ENCODE results near the gene KIAA1328. TPM values are rescaled to one million over a fixed set of nuclear protein-coding genes. Genes with fewer than 3 reads are reported as not detected.

Gene KIAA1328
- total and polyA plus RNA-seq, 4 donors: 2.8 to 48.1 (median 7.0) TPM

DNA sequence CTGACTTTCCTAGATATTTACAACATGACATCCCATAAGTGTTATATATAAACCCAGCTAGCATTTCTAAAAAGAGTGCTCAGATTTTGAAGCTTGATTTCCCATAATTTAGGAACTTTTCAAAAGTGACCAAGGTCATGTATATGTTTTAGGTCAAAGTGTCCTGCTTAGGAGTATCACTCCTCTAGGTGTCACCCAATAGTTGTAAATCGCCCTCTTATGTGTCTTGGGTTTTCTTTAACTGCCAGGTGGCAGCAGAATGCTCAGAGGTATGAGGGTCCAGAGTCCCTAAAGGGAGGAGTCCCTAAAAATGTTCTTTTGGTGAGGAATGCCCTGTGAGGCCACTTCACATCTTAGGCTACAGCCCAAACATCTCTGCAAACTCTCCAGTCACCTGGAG lies 378.4 kb downstream of the KIAA1328 start:
- Histone ChIP-seq H3K9ac (ENCODE audit: insufficient read depth in 1 of 2, low read length in 2 of 2) (no peak overlapping the region), H3K4me1 (ENCODE audit: control insufficient read depth in 5 of 5, insufficient read depth in 5 of 5, low read length in 5 of 5) (no peaks in the 10 kb centered on the region), H3K9me3 (ENCODE audit: control insufficient read depth in 4 of 4, insufficient read depth in 3 of 4, low read length in 3 of 4) (peaks cover 0 to 2% (median 0%) of the 10 kb centered on the region in 4 donors), H3K36me3 (ENCODE audit: control insufficient read depth in 4 of 4, insufficient read depth in 4 of 4, low read length in 4 of 4) (no peaks in the 10 kb centered on the region), H3K27ac (ENCODE audit: low read depth in 1 of 2, low read length in 1 of 2) (no peak overlapping the region), H3K27me3 (ENCODE audit: control insufficient read depth in 3 of 3, insufficient read depth in 3 of 3, low read length in 2 of 3) (no peaks in the 10 kb centered on the region), H3K4me3 (no peak overlapping the region)
- TF ChIP-seq CTCF (IDR thresholded peaks at IDR 0.05; ENCODE audit: control extremely low read depth, extremely low read depth): no peak
- WGBS, 2 donors: 85 to 92% methylated on average over 1 of the region's 1 CpG
- ATAC-seq (ENCODE audit: insufficient read depth, low FRiP score) (no peak), DNase-seq (no peak)

DNA sequence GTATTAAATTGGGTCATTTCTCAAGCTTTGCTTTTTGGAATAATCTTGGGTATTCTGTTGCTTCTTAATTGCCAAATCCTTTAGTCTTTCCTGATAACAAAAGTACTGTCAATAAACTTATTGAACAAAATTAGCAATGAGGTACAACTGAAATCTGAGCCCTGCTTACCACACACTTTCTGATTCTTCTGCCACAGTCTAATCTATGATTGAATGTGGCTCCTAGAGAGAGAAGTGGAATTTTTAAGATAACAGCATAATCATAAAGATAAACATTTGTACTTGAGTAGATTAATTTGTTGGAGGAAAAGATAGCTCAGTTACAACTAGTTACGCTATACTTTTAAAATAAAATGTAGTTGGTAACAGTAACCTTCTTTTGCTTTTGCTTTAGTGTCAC lies 381.9 kb downstream of the KIAA1328 start:
- ATAC-seq (ENCODE audit: insufficient read depth, low FRiP score) (no peak), DNase-seq (no peak)
- no peak overlapping the region for H3K27ac ChIP-seq (ENCODE audit: low read depth in 1 of 2, low read length in 1 of 2)
- TF ChIP-seq CTCF (IDR thresholded peaks at IDR 0.05; ENCODE audit: control extremely low read depth, extremely low read depth): no peak
- no peaks in the 10 kb centered on the region for H3K27me3 ChIP-seq (ENCODE audit: control insufficient read depth in 3 of 3, insufficient read depth in 3 of 3, low read length in 2 of 3)
- WGBS, 2 donors: 89 to 97% methylated on average over 1 of the region's 1 CpG
- H3K9ac ChIP-seq (ENCODE audit: insufficient read depth in 1 of 2, low read length in 2 of 2): no peak overlapping the region
- no peaks in the 10 kb centered on the region for H3K9me3 ChIP-seq (ENCODE audit: control insufficient read depth in 4 of 4, insufficient read depth in 3 of 4, low read length in 3 of 4)
- no peaks in the 10 kb centered on the region for H3K36me3 ChIP-seq (ENCODE audit: control insufficient read depth in 4 of 4, insufficient read depth in 4 of 4, low read length in 4 of 4)
- no peak overlapping the region for H3K4me3 ChIP-seq
- H3K4me1 ChIP-seq (ENCODE audit: control insufficient read depth in 5 of 5, insufficient read depth in 5 of 5, low read length in 5 of 5): no peaks in the 10 kb centered on the region

DNA sequence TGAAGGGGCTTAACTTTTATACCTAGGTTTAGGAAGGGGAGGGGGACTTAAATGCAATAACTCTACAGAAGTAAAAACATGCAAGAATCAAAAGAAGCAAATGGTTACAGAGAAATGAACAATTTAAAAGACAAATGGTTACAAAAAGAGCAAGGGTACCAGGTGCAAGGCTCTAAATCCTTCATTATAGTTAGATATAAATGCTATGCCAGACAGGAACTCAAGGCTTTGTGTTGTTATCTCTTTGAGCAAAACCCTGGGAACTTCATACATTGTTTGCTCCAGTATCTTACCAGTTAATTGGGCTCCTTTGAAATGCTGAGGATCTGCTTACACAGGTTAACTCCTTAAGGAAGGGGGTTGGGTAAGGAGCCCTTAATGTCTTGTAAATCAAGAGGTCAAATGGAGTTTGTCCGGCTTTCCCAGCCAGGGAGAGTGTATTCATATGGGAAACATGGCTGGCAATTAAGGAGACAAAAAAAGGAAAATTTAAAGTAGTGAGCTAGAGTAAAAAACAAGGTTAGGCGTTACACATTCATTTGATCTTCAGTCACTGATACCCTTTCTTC lies 389.2 kb downstream of the KIAA1328 start:
- TF ChIP-seq CTCF (IDR thresholded peaks at IDR 0.05; ENCODE audit: control extremely low read depth, extremely low read depth): no peak
- H3K9ac ChIP-seq (ENCODE audit: insufficient read depth in 1 of 2, low read length in 2 of 2): no peak overlapping the region
- H3K36me3 ChIP-seq (ENCODE audit: control insufficient read depth in 4 of 4, insufficient read depth in 4 of 4, low read length in 4 of 4): peaks cover 0 to 5% (median 0%) of the 10 kb centered on the region in 4 donors
- WGBS, 2 donors: 61 to 66% methylated on average over 2 of the region's 2 CpGs
- no peaks in the 10 kb centered on the region for H3K4me1 ChIP-seq (ENCODE audit: control insufficient read depth in 5 of 5, insufficient read depth in 5 of 5, low read length in 5 of 5)
- DNase-seq: no peak
- peaks cover 0 to 6% (median 0%) of the 10 kb centered on the region in 4 donors for H3K9me3 ChIP-seq (ENCODE audit: control insufficient read depth in 4 of 4, insufficient read depth in 3 of 4, low read length in 3 of 4)
- no peaks in the 10 kb centered on the region for H3K27me3 ChIP-seq (ENCODE audit: control insufficient read depth in 3 of 3, insufficient read depth in 3 of 3, low read length in 2 of 3)
- no peak for ATAC-seq (ENCODE audit: insufficient read depth, low FRiP score)
- no peak overlapping the region for H3K4me3 ChIP-seq
- no peak overlapping the region for H3K27ac ChIP-seq (ENCODE audit: low read depth in 1 of 2, low read length in 1 of 2)

DNA sequence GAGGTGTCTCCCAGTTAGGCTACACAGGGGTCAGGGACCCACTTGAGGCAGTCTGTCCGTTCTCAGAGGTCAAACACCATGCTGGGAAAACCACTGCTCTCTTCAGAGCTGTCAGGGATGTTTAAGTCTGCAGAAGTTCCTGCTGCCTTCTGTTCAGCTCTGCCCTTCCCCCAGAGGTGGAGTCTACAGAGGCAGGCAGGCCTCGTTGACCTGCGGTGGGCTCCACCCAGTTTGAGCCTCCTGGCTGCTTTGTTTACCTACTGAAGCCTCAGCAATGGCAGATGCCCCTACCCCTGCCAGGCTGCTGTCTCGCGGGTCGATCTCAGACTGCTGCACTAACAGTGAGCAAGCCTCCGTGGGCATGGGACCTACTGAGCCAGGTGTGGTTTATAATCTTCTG lies 390.3 kb downstream of the KIAA1328 start:
- H3K4me1 ChIP-seq (ENCODE audit: control insufficient read depth in 5 of 5, insufficient read depth in 5 of 5, low read length in 5 of 5): no peaks in the 10 kb centered on the region
- no peak overlapping the region for H3K27ac ChIP-seq (ENCODE audit: low read depth in 1 of 2, low read length in 1 of 2)
- H3K4me3 ChIP-seq: no peak overlapping the region
- ATAC-seq (ENCODE audit: insufficient read depth, low FRiP score) (no peak), DNase-seq (no peak)
- H3K9me3 ChIP-seq (ENCODE audit: control insufficient read depth in 4 of 4, insufficient read depth in 3 of 4, low read length in 3 of 4): peaks cover 0 to 6% (median 0%) of the 10 kb centered on the region in 4 donors
- H3K27me3 ChIP-seq (ENCODE audit: control insufficient read depth in 3 of 3, insufficient read depth in 3 of 3, low read length in 2 of 3): no peaks in the 10 kb centered on the region
- H3K36me3 ChIP-seq (ENCODE audit: control insufficient read depth in 4 of 4, insufficient read depth in 4 of 4, low read length in 4 of 4): peaks cover 0 to 5% (median 1%) of the 10 kb centered on the region in 4 donors
- WGBS, 2 donors: 79 to 85% methylated on average over 7 of the region's 7 CpGs
- no peak overlapping the region for H3K9ac ChIP-seq (ENCODE audit: insufficient read depth in 1 of 2, low read length in 2 of 2)
- TF ChIP-seq CTCF (IDR thresholded peaks at IDR 0.05; ENCODE audit: control extremely low read depth, extremely low read depth): no peak
